ENCODE results near the gene FAM163B. TPM values are rescaled to one million over a fixed set of nuclear protein-coding genes. Genes with fewer than 3 reads are reported as not detected.

Gene FAM163B
- polyA plus RNA-seq, 3 donors from 2014 or later: not detected

DNA sequence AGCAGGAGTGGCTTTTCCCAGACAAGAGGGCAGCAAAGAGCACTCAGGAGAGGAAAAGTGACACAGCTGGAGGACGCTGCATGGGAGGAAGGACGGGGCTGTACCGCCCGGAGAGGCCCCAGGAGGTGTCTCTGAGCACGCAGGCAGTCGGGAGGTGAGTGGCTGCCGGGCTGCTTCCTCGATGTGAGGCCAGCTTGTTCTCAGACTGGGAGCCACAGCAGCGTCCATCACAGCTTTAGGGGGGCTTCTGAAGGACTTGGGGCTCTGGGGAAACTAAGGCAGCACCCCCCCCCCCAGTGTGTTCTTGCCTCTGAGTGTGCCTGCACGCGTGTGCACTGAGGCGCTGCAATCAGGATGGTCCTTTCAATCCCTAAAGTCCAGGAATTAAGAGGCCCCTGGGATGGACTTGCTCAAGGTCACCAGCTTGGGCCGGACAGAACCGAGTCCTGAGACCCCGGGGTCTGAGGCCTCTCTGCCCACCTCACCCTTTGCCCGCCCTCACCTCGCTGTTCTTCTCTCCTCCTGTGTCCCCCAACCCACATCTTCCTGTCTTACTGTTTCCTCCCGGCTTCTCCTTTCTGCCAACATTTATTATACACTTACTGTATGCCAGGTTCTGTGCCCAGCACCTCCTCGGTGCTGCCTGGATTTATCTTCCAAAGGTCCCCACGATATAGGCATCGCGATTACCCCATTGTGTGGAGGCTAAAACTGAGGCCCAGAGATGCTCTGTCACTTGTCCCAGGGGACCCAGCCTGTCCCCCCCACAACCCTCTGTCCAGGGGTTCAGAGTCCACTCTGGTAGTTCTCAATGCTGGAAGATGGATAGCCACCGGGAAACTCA, 32.9 kb downstream of the FAM163B start:
- peaks cover 2 to 5% (median 2%) of the 10 kb centered on the region in 3 donors for H3K27me3 Mint-ChIP-seq (ENCODE audit: low read depth in 3 of 3)
- H3K27ac Mint-ChIP-seq: no peak overlapping the region
- DNase-seq: no peak
- H3K36me3 Mint-ChIP-seq: no peaks in the 10 kb centered on the region
- no peak overlapping the region for H3K4me3 Mint-ChIP-seq
- no peaks in the 10 kb centered on the region for H3K9me3 Mint-ChIP-seq
- H3K4me1 Mint-ChIP-seq: peaks cover 0 to 2% of the 10 kb centered on the region in 2 donors

DNA sequence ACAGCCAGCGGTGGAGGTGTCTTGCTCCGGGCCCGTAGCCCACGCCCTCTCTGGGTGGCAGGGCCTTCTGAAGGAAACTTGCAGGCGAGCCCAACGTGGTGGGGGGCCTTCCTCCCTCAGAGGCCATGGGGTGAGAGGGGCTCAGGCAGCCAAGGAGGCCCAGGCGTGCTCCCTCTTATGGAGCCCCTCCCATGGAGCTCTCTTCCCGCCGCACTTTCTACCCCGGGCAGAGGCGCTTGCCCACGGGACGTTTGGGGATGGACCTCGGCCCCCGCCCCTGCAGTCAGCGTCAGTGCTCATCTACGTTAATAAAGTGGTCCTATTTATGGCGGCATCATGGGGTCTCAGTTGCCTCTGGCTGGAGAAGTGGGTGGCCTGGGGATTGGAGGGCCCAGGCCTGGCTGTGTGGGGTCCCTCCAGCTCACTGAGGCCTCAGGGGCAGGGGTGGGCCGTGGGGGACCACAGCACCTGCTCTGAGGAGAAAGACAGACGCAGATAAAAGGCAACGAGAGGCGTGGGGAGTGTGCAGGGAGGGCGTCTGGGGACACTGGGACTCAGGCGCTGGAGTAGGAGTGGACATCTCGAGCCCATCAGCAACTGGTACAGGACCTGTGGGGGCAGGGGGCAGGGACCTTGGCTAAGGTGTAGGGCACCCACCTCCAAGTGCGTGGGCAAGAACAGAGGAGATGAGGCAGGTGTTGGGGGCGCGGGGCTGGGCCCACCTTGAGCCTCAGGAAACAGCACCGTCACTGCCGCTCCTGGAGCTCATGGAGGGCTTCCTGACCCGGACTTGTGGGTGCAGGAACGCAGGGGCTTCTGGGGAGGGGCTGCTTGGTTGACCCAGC, 33.8 kb downstream of the FAM163B start:
- Mint-ChIP-seq H3K9me3 (no peaks in the 10 kb centered on the region), H3K4me1 (peaks cover 0 to 2% of the 10 kb centered on the region in 2 donors), H3K27ac (no peak overlapping the region), H3K27me3 (ENCODE audit: low read depth in 3 of 3) (peaks cover 0 to 5% (median 2%) of the 10 kb centered on the region in 3 donors), H3K4me3 (no peak overlapping the region), H3K36me3 (no peaks in the 10 kb centered on the region)
- no peak for DNase-seq

DNA sequence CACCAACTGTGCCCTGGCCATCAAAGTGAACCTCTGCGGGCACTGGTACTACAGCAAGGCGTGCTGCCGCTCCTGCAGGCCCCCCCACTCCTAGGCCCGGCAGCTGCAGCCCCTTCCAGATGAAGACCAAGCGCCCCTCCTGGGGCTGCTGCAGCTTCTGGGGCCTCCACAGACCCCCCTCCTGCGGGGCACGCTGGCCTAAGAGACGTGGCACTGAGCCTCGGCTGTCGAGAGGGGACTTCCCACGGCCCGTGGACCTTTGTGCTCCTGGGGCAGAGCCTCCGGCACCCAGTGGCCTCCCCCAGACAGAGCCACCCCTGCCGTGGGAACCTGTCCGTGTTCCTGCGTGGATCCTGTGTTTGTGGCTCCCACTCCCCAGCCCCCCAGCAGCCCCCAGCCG, 34.4 kb downstream of the FAM163B start:
- no peak overlapping the region for H3K27ac Mint-ChIP-seq
- H3K9me3 Mint-ChIP-seq: no peaks in the 10 kb centered on the region
- H3K4me3 Mint-ChIP-seq: no peak overlapping the region
- H3K27me3 Mint-ChIP-seq (ENCODE audit: low read depth in 3 of 3): peaks cover 0 to 5% (median 2%) of the 10 kb centered on the region in 3 donors
- no peaks in the 10 kb centered on the region for H3K36me3 Mint-ChIP-seq
- no peak for DNase-seq
- H3K4me1 Mint-ChIP-seq: peaks cover 0 to 2% of the 10 kb centered on the region in 2 donors

DNA sequence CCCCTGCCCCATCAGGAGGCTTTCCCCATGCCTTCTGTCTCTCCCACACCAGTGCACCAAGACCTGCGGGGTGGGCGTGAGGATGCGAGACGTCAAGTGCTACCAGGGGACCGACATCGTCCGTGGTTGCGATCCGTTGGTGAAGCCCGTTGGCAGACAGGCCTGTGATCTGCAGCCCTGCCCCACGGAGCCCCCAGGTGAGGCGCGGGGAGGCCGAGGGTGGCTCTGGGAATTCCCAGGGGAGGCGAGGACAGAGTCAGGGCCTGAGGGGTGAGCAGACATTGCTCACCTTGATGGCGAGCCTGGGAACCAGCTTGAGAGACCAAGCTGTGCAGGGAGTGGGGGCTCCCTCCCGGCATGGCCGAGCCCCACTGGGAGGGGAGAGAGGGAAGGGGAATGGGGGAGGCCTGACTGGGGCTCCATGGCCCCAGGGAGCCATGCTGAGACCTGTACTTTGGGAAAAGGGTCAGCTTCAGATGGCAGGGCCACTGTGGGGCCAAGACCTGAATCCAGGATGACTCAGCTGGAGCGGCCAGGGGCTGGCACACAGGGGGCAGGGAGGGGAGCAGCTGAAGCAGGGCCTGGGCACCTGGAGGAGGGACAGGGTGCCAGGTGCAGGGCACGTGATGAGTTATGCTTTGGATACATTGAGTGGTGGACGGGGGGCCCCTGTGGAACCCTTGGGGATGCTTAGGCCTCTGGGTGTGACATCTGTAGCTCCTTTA, 35.2 kb downstream of the FAM163B start:
- Mint-ChIP-seq H3K9me3 (no peaks in the 10 kb centered on the region), H3K27ac (no peak overlapping the region), H3K27me3 (ENCODE audit: low read depth in 3 of 3) (peaks cover 1 to 5% (median 2%) of the 10 kb centered on the region in 3 donors), H3K4me3 (no peak overlapping the region), H3K36me3 (no peaks in the 10 kb centered on the region), H3K4me1 (peaks cover 0 to 2% of the 10 kb centered on the region in 2 donors)
- DNase-seq: no peak

DNA sequence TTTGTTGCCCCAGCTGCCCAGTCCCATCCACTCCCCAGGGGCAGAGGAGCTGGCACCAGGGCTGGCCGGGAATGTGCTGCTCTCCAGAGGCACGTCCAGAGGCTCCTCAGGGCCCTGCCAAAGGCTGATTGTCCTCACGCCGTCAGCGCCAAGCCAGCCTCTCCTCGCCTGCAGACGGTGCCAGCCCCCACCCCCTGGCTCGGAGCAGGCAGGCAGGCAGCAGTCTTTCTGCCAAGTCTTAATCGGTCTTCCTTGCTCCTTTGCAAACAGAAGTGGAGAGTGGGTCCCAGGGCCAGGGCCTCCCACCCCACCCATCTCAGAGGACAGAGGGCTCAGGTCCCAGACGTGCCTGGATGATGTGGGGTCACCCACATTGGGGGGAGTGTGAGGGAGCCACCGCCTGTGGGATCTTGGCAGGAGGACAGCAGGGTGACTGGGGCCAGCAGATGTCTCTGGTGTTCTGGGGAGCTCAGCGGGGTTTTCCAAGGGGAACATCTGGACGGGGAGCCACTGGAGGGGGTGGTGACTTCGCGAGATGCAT, 36.3 kb downstream of the FAM163B start:
- H3K4me1 Mint-ChIP-seq: peaks cover 0 to 2% of the 10 kb centered on the region in 2 donors
- no peaks in the 10 kb centered on the region for H3K9me3 Mint-ChIP-seq
- DNase-seq: no peak
- H3K27me3 Mint-ChIP-seq (ENCODE audit: low read depth in 3 of 3): peaks cover 2 to 5% (median 2%) of the 10 kb centered on the region in 3 donors
- no peak overlapping the region for H3K4me3 Mint-ChIP-seq
- H3K27ac Mint-ChIP-seq: no peak overlapping the region
- no peaks in the 10 kb centered on the region for H3K36me3 Mint-ChIP-seq

DNA sequence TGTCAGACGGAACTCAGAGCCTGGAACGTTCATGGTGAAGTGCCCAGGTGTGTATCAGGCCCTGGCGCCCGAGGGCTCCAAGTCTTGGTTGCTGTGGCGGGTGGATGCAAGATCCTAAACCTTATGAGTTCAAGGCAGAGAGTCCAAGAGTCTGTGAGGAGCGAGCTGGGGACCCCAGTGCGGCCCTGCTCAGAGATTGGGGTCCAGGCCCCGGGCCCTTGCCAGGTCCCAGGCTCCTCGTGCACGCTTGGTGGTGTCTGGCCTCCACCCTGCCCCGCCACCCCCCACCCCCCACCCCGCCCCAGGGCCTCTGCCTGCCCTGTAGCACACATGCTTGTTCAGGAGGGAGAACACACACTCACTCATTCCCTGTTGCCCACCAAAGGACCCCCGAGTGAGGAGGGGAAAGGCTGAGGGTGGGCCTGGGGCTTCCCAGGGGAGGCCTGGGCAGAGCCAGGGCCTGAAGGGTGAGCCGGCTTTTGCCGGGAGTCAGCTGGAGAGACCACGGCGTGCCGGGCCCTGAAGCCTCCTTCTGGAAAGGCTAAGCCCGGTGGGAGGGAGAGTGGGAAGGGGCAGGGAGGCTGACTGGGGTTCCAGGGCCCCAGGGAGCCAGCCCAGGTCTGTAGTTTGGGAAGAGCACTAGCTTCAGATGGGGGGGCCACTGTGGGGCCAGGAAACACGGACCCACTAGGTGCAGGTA, 37.1 kb downstream of the FAM163B start:
- Mint-ChIP-seq H3K9me3 (no peaks in the 10 kb centered on the region), H3K36me3 (no peaks in the 10 kb centered on the region), H3K27ac (no peak overlapping the region), H3K4me3 (no peak overlapping the region), H3K4me1 (peaks cover 0 to 2% of the 10 kb centered on the region in 2 donors), H3K27me3 (ENCODE audit: low read depth in 3 of 3) (peaks cover 2 to 3% (median 2%) of the 10 kb centered on the region in 3 donors)
- no peak for DNase-seq

DNA sequence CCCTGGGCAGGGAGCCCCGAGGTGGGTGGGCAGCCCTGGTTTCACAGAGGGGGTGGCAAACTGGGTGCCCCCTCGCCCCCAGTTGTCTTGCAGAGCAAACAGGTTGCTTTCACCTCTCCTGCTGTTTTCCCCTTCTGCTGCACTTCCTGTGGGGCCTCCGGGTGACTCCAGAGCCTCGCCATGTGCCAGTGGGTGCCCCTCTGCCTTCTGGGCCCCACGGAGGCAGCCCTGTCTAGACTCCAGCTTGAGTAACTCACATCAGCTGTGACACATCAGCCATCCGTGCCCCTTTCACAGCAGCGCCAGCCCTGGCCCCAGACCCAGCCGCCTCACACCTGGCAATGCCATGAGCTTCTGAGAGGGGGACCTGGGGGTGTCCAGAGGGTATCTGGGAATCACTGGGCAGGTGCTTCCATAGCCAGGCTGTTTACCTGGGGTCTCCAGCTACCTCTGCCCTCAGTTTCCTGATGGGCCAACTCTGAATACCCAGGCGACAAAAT, 37.7 kb downstream of the FAM163B start:
- Mint-ChIP-seq H3K27me3 (ENCODE audit: low read depth in 3 of 3) (peaks cover 2 to 3% (median 2%) of the 10 kb centered on the region in 3 donors), H3K9me3 (no peaks in the 10 kb centered on the region), H3K27ac (no peak overlapping the region), H3K36me3 (no peaks in the 10 kb centered on the region), H3K4me3 (no peak overlapping the region), H3K4me1 (no peaks in the 10 kb centered on the region)
- no peak for DNase-seq

DNA sequence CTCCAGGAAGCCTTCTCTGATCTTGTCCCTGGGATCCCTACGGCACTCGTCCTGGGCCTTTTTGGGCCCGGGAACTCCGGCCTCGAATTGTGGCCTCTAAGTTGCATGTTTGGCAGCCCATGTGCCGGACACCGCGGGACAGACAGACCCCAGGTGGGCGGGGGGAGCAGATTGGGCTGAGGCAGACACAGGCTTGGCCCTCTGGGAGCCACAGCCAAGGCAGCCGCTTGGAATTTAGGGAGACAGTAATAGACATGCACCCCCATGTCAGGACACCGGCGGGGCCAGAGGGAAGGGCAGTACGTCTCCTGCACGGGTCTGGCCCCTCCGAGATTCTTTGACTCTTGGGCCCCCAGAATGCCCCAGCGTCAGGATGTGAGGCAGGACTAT, 38.5 kb downstream of the FAM163B start:
- no peak overlapping the region for H3K4me3 Mint-ChIP-seq
- H3K4me1 Mint-ChIP-seq: no peaks in the 10 kb centered on the region
- H3K27ac Mint-ChIP-seq: no peak overlapping the region
- DNase-seq: no peak
- H3K27me3 Mint-ChIP-seq (ENCODE audit: low read depth in 3 of 3): peaks cover 2 to 3% (median 2%) of the 10 kb centered on the region in 3 donors
- no peaks in the 10 kb centered on the region for H3K36me3 Mint-ChIP-seq
- H3K9me3 Mint-ChIP-seq: no peaks in the 10 kb centered on the region

DNA sequence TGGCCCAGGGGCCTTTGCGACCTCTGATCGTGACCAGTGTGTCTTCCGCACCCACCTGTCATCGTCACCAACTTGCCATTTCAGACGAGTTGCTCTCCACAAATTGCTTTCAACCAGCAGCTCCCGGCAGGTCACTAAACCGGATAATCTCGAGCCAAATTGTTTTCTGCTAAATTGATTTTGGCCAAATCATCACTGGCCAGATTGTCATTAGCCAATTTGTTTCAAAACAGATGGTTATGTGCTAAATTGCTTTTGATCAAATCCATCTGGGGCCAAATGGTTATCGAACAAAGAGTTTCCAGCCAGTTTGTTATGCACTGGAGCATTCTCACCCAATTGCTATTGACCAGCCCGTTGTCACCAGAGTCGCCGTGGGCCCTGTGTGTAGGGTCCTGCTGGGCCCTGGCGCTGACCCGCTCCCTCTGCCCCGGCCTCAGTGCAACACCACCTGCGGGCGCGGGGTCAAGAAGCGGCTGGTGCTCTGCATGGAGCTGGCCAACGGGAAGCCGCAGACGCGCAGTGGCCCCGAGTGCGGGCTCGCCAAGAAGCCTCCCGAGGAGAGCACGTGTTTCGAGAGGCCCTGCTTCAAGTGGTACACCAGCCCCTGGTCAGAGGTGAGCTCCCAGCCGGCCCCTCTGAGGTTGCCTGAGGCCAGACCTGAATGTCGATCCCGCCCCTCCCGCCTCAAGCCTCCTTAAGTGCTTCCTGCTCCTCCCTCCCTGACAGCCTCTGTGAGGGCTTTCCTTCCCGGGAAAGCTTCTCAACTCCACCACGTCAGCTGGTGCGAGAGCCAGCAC, 39.1 kb downstream of the FAM163B start:
- Mint-ChIP-seq H3K36me3 (no peaks in the 10 kb centered on the region), H3K4me1 (no peaks in the 10 kb centered on the region), H3K4me3 (no peak overlapping the region), H3K27me3 (ENCODE audit: low read depth in 3 of 3) (peaks cover 1 to 2% (median 2%) of the 10 kb centered on the region in 3 donors), H3K27ac (no peak overlapping the region), H3K9me3 (no peaks in the 10 kb centered on the region)
- no peak for DNase-seq

DNA sequence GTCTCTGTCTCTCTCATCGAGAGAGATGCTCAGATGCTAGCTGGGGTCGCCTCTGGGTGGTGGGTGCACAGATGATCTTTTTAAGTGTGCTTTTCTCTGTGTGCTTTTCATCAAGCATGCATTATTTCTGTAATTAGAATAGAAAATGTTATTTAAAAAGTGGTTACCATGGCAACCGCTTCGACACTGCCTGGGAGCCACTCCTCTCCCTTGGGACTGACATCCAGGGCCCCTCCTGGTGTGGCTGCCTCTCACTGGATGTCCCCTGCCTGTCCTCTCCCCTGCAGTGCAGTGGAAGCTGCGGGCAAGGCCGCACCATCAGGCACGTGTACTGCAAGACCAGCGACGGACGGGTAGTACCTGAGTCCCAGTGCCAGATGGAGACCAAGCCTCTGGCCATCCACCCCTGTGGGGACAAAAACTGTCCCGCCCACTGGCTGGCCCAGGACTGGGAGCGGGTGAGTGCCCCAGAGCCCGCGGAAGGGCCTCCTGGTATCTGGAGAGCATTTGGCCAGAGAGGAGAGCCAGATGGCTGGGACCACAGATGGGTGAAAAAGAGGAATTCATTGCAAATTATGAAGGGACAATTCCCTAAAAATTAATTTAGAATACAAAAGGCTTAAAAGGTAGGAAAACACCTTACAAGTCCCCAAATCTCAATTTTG, 39.9 kb downstream of the FAM163B start:
- Mint-ChIP-seq H3K36me3 (no peaks in the 10 kb centered on the region), H3K9me3 (no peaks in the 10 kb centered on the region), H3K27ac (no peak overlapping the region), H3K4me3 (no peak overlapping the region), H3K4me1 (no peaks in the 10 kb centered on the region), H3K27me3 (ENCODE audit: low read depth in 3 of 3) (peaks cover 1 to 6% (median 2%) of the 10 kb centered on the region in 3 donors)
- DNase-seq: no peak

DNA sequence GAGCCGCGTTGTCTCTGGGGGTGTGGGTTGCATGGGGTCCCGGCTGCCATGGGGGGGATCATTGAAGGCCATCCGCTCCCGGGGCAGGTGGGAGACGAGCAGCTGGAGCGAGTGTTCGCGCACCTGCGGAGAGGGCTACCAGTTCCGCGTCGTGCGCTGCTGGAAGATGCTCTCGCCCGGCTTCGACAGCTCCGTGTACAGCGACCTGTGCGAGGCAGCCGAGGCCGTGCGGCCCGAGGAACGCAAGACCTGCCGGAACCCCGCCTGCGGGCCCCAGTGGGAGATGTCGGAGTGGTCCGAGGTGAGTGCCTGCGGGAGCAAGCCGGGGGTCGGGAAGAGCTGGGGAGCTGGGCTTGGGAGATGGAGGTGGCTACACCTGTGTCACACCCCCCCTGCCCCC, 41.0 kb downstream of the FAM163B start:
- H3K36me3 Mint-ChIP-seq: no peaks in the 10 kb centered on the region
- H3K9me3 Mint-ChIP-seq: no peaks in the 10 kb centered on the region
- H3K27me3 Mint-ChIP-seq (ENCODE audit: low read depth in 3 of 3): peaks cover 3 to 11% (median 4%) of the 10 kb centered on the region in 3 donors
- no peak for DNase-seq
- no peak overlapping the region for H3K27ac Mint-ChIP-seq
- H3K4me1 Mint-ChIP-seq: no peaks in the 10 kb centered on the region
- H3K4me3 Mint-ChIP-seq: no peak overlapping the region

DNA sequence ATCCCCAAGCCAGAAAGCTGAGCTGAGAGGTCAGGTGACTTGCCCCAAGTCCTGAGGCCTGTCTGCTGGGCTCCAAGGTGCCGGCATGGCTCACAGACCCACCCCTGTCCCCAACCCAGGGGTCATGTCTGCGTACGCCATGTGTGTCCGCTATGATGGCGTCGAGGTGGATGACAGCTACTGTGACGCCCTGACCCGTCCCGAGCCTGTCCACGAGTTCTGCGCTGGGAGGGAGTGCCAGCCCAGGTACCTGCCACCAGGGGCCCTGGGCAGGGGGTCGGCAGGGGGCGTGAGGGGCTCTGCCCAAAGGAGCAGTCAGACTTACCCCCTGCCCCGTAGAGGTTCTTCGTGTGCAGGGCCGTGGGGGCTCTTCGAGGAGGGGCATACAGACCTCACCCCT, 42.4 kb downstream of the FAM163B start:
- no peaks in the 10 kb centered on the region for H3K36me3 Mint-ChIP-seq

More for the DNA sequence above, 42.4 kb downstream of the FAM163B start:
- H3K27ac Mint-ChIP-seq: no peak overlapping the region
- H3K27me3 Mint-ChIP-seq (ENCODE audit: low read depth in 3 of 3): peaks cover 4 to 13% (median 5%) of the 10 kb centered on the region in 3 donors
- H3K4me3 Mint-ChIP-seq: no peak overlapping the region
- peaks cover 0 to 2% of the 10 kb centered on the region in 2 donors for H3K4me1 Mint-ChIP-seq
- H3K9me3 Mint-ChIP-seq: no peaks in the 10 kb centered on the region
- DNase-seq: no peak

Measured in immature natural killer cell (primary cell).